Right renal pelvis (tissue), 4 donors: ENCODE measurements around the gene AASDHPPT. TPM values are rescaled to one million over a fixed set of nuclear protein-coding genes. Genes with fewer than 3 reads are reported as not detected.
"Not testable (repeated sequence)": the region's sequence is repeated elsewhere in the genome, so short reads cannot be mapped to it uniquely, and the experiment has no call there.

Source experiments
- DNase-seq, 4 donors: peaks; one replicate each; pipeline ENCODE4 v3.0.0-alpha.2; 2013; ENCODE audit warnings: low read depth in 4 of 4, low spot score in 3 of 4, missing footprints in 1 of 4
- polyA plus RNA-seq, 4 donors: library from polyadenylated mRNA; unstranded; fragments of 120-200 nt; gene quantifications; one replicate each; pipeline ENCODE4 v1.2.1, GENCODE V29; 2013; ENCODE audit not compliant: insufficient read length in 4 of 4

Gene AASDHPPT, protein sequence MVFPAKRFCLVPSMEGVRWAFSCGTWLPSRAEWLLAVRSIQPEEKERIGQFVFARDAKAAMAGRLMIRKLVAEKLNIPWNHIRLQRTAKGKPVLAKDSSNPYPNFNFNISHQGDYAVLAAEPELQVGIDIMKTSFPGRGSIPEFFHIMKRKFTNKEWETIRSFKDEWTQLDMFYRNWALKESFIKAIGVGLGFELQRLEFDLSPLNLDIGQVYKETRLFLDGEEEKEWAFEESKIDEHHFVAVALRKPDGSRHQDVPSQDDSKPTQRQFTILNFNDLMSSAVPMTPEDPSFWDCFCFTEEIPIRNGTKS
- 10 to 100 TPM; 79.9 to 93.4 (median 91.9) TPM for polyA plus RNA-seq

DNA sequence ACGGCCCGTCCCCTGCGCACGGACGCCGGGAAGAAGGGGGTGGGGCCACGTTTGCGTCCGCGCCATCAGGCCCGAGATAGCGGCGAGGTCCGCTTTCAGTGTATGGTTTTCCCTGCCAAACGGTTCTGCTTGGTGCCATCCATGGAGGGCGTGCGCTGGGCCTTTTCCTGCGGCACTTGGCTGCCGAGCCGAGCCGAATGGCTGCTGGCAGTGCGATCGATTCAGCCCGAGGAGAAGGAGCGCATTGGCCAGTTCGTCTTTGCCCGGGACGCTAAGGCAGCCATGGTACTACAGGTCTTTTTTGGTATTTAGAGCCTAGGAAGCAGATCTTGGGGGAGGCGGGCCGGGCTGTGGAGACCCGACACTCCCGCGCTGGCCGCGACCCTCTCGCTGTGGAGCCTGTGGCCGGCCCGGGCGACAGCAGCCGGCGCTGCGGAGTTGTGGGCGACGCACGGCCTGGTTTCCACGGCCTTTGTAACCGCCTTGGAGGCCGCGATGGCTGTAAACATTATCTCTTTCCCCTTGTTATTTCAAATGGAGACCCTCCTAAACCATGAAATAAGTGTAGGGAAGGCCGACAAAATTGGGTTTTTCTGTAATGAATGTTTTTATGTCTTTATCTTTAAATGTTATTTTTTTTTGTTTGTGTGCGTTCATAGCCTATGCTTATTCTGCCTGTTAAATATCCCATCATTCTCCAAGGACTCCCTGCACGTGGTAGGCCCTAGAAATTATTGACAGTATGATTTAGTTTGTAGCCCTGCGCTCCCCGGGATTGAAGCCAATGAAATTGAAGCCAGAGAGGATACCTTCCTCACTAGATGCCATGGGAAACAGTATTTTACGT is at the start of gene AASDHPPT:
TSS of gene AASDHPPT (plus strand) at position 54 of the 847 bp plus-strand sequence. CDS start at position 103, 49 bp downstream.
- peak in 3 of 4 donors; percentile 32 to 50 (median 38) for DNase-seq

DNA sequence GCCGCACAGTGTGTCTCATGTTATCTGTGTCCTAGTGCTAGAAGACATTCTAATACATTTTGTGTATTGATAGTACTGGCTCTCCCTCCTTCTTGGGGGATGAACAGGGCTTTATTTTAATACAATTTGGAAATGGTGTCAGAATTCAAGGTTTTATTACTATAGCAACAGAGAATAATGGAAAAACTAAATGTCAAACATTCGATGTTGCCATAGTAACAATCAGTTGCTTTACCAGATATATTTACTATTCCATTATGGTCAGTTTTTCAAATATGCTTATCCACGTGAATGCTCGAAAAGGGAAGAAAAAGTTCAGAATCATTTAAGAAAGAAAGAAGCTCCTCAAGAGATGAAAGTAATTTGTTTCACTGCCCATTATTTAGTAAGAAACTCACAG is 46.9 kb upstream of the AASDHPPT start:
- DNase-seq = no peak

DNA sequence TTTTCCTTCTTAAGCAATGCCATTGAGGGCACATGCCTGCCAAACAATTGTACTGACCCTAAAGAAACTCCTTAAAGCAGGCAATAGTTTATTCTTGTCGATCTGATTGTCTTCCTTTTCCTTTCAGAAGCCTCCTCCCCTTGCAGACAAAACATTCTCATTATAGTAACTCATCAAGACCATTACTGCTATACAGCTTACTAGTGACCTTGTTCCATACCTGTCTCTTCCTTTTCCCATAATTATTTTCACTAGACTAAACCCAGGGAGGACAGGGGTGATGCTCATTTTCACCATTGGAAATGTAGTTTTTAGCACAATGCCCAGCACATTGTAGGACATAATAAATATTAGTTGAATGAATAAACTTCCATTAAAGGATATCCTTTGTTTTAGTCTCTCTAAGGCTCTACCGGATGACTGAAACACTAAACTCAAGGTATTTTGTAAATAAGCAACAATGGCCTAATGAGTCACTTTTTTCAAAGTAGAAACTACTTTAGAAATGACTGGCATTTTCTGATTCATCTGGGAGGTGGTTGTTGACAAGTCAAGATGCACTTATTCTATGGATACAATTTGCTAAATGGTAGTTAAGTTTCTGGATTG is 46.2 kb upstream of the AASDHPPT start:
- no peak for DNase-seq

DNA sequence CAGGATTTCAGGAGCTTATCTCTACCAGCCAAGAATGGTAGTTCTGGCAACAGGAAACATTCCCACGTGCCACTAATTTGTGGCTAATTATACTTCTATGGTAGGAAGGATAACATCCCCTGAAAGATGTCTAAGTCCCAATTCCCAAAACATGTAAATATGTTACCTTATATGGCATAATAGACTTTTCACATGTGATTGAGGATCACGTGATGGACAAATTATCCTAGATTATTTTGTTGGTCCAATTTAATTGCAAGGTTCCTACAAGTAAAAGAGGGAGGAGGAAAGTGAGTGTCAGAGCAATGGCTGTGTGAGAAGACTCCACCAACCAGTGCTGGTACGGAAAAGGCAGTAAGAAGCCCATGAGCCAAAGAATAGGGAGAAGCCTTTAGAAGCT is 45.5 kb upstream of the AASDHPPT start:
- no peak for DNase-seq

DNA sequence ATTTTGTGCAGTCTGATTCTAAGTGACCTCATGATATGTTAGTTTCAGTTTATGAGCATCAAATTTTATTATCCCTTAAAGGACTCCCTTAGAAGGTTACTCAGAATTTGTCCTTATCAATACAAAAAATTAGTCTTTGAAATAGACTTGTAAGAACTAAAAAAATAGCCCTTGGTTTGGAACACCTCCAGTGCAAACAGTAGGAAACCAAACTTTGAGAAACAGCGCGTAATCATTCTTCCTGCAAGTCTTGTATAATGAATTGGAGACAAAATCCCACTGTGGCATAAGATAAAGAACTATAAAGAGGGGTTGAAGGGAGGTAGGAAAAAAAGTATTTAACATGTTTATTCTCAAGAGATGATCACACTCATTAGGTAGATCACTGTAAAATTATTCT is 44.6 kb upstream of the AASDHPPT start:
- DNase-seq = no peak

DNA sequence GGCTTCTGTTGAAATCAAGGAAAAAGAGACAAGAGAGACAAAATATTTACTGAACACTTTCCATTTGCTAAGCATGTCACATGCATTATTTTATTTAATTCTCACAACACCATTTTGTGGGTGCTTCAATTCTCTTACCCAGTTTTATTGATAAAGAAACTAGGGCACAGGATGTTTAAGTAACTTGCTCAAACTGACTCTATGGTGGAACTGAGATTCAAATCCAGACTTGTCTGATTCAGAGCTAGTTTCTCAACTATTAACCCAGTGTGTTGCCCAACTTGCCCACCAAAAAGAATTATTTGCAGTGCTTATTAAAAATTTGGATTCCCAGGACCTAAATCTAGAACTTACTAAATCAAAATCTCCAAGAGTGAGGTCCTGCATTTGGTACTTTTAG is 33.9 kb upstream of the AASDHPPT start:
- no peak for DNase-seq

DNA sequence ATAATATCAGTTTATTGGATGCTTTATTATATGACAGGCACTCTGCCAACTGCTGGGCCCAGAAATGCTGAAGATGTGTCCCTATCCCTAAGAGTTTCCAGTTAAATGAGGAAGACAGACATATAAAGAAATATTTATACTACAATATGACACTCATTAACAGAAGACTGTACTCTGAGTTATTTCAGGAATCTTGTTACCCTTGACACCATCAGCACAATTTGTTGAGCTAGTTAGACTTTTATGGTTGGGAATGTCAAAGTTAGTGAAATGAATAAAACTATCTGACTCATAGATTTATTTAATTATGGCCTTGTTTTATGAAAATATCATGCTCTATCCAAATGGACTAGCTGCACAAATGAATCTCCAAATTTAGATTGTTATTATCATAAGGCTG is 29.8 kb upstream of the AASDHPPT start:
- DNase-seq = no peak

DNA sequence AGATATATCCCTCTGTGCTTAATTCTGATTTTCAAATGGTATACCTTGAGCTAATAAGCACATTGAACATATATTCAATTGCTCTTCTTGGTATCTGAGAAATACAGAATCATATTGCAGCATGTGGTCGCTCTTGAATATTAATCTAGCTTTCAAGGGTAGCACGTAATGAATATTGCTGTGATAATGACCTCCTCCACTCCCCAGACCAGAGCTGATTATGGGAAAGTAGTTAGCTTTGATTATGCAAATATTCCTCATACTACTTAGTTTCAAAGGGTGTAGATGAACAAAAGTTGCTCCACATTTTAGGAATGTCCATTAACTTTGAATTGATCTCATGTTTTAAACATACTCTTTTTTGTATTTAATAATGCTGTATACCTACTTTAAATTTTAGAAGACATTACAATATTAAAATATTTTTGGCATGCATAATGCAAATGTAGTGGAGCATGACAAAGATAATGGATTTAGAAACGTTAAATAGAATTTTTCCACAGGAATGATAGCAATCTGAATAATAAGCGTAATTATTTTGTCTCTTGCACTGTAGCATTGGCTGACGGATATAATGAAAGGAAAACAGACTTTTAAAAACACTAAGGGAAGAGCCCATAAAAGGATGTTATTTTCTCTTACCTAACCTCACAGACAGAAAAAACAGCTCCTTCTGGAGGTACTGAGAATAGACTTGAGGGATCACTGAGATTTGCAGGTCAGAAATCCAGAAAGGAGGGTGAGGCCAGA is 27.6 kb upstream of the AASDHPPT start:
- no peak for DNase-seq

DNA sequence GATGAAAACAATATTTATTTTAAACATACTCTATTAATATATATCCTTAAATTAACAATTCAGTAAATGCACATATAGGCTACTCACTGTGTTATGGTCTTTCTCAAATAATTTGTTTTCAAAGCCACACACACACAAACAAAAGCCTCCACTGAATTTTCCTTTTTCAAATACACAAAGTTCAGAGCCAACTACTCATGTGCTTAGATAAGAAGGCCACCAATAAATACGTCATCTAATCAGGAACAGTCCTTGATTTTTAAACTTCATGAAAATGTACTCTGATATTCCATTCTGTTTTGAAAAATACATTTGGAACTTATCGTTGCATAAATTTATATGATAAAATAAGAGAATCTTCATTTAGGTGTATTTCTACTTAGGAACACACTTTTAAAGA is 26.4 kb upstream of the AASDHPPT start:
- DNase-seq = no peak

DNA sequence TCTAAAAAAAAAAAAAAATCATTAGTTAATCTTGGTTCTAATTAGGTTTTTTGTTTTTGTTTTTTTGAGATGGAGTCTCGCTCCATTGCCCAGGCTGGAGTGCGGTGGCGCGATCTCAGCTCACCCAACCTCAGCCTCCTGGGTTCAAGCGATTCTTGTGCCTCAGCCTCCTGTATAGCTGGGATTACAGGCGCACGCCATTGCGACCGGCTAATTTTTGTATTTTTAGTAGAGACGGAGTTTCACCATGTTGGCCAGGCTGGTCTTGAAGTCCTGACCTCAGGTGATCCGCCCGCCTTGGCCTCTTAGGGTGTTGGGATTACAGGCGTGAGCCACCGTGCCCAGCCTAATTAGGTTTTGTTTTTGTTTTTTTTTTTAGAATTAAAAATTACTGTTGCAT is 19.1 kb upstream of the AASDHPPT start:
- not testable (repeated sequence) for DNase-seq

DNA sequence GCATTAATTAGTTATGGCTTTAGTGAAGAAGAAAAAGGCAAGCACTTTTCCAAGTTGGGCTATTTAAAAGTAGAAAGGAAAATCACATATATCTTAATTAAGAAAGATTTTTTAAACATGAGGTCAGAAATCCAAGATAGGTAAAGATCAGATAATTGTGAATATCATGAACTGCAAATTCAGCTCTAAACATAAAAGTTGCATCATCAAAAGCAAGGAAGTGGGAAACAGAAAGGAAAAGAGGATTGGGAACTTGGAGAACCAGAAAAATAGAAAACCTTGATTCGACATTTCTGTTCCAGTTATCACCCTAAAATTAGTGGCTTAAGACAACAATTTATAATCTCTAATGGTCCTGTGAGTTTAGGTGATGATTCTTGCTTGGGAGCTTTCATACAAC is 17.8 kb upstream of the AASDHPPT start:
- DNase-seq = no peak

DNA sequence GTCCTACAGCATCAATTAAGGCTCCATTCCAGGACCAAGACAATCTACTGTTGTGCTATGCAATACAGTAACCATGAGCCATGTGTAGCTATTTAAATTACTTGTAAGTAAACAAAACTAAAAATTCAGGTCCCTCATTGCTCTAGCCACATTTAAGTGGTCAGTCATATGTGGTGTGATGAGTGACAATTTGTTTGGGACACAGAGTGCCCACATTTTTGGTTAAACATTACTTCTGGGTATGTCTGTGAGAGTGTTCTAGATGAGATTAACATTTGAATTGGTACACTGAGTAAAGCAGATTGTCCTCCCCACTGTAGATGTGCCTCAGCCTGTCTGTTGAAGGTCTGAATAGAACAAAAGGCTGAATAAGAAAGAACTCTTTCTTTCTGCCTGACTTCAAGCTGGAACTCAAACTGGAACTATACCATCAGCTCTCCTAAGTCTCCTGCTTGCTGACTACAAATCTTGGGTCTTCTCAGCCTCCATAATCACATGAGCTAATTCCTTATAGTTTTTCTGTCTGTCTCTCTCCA is 16.1 kb upstream of the AASDHPPT start:
- no peak for DNase-seq

DNA sequence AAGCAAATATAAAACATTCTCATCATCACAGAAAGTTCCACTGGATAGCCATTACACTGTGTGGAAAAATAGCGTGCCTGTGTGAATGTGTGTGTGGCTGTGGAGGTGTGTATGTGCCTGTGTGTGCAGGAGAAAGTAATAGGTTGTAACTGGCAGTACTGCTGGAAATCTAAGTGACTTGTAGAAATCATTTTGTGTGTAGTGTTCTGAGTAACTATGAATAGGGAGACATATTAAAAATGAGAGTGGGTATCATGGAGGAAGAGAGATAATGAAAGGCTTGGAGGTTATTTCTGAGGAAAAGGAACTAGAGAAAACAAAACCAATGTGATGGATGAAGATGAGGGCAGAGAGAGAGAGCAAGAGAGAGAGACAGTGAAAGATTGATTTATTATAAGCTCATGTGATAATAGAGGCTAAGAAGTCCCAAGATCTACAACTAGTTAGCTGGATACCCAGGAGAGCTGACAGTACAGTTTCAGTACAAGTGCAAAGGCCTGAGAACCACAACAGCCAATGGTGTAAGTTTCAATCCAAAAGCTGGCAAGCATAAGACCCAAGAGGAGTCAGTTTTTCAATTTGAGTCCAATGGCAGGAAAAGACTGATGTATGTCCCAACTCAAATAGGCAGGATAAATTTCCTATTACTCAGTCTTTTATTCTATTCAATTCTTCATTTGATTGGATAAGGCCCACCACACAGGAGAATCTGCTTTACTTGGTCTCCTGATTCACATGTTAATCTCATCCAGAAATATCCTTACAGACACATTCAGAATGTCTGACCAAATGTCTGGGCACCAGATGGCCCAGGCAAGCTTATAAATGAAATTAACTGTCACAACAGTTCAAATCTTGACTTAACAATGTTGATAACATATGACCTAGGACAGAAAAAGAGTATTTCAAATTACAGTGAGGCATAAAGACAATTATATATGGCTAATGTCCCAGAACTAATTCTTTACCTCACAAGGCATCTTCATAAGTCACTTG is 15.2 kb upstream of the AASDHPPT start:
- no peak for DNase-seq

DNA sequence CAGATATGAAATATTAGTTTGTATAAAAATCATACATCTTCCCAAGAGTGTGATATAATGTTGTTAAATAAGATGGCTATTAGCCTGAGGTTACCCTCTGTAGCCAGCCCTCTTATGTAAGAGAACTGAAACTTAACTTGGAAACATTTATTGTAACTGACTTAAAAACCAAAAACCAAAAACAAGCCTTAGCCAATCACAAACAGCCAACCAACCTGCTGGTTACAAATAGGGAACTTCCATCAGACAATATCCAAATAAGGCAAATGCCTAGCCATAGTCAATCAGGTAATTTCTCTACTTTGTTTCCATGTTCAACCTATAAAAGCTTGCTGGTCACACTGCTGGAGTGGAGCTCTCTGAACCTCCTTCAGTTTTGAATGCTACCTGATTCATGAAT is 14.5 kb upstream of the AASDHPPT start:
- no peak for DNase-seq

DNA sequence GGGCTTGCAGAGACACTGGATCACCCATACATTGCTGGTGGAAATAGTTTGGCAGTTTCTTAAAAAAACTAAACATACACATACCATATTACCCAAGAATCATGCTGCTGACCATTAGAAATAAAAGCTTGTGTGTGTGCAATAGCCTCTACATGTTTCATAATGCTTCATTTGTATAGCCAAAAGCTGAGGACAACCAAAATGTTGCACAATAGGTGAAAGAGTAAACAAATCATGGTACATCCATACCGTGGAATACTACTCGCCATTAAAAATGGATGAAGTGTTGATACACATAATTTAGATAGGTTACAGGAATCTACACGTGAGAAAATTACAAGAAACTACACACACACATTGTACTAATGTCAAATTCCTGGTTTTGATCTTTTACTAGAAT is 6.9 kb upstream of the AASDHPPT start:
- DNase-seq = no peak

DNA sequence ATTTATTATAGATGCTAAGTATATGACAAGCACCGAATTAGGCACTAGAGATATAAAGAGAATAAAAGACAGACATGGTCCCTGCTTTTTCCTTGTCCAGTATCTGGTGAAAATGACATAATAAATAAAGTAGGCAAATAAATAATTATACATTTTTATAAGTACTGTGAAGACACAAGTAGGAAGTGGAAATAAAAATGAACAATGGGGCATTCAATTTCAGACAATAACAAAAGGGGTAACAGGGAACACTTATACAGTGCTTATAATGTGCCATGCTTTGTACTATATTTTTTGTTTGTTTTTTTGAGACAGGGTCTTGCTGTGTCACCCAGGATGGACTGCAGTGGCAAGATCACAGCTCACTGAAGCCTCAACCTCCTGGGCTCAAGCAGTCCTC is 4.7 kb upstream of the AASDHPPT start:
- no peak for DNase-seq

DNA sequence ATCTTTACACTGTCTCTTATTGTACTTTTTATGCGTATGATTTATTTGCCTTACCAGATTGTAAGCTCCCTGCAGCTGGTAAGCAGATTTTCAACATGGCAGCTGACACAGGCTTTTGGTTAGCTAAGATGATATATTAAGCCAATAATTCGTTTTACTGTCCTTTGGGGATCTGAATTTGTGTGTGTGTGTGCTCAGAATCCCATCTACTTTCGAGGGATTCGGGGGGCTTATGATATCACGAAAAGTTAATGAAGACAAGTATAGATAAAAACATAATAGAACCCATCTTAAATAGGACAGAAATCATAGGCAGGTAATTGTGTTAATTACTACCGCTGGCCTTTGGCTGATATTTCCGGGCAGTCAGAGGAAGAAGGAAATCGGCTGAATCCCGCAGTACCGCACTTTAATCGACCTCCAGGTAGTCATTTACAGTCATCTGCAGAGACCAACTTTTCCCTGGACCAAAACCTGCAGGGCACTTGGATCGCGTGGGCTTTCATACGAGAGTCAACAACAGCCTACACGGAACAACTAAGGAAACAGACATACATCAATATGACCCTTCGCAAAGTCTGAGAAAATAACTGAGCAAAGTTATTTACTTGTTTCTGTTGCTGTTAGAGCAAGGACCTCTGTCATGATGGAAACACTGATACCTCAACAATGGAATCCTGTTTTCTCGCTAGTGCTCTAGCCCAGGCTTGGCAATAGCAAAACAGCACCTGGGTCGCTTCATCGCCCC is 1.1 kb upstream of the AASDHPPT start:
- no peak for DNase-seq

DNA sequence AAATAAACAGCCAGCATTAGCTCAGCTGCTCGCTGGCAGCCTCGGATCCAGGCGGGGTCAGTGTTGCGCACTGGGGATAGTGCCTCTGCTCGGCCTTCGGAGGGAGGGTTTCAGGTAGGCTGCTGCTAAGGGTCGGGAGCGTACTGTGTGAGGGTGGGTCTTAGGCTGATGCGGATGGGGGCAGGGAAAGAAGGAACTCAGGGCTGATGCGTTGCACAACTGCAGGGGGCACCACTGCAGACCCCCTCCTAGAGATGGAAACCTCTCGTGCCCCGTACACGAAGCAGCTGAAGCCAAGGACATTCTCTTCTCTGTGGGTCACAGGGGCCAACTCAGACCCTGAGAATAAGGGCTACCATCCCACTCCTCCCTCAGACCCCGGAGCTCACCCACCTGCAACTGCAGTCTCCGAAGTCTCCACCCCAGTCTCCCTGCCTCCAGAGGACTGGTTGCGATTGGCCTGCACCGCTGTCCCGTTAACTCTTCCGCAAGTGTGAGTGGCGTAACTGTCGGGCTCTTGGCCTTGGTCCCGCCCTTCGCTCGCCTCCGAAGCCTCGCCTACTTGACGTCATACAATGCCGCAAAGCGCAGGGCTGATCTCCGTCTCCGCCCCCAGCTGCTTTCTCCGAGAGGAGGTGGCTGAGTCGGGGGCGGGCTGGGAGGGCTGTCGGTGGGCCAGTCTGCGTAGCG is 398 bp upstream of the AASDHPPT start, which contains the start of gene KBTBD3:
TSS of gene KBTBD3 (minus strand) at position 429 of the 690 bp plus-strand sequence. CDS start 18,250 bp downstream, outside the sequence.
- DNase-seq = peak; percentile 99
